Vagina (tissue), 2 donors: ENCODE measurements around the gene SLC8A2.

ENCODE experiments used
- POLR2A ChIP-seq, 2 donors: fragments of 450-650 bp; IDR thresholded peaks; one replicate each; pipeline ENCODE4 v1.6.1; 2017; ENCODE audit warnings: antibody characterized with exemption in 2 of 2, mild to moderate bottlenecking in 2 of 2, moderate library complexity in 2 of 2
- POLR2AphosphoS5 ChIP-seq, 2 donors: sonication (generic); formaldehyde crosslinking; IDR thresholded peaks; one replicate each; pipeline ENCODE4 v1.9.0; 2017; ENCODE audit warnings: antibody characterized with exemption in 2 of 2, mild to moderate bottlenecking in 2 of 2, low read depth in 1 of 2; ENCODE audit not compliant: insufficient read depth in 1 of 2
- TF ChIP-seq, protein P1 (sequence below), 3 experiments: fragments of 450-650 bp in 2 of 3; fragments of 200-600 bp in 1 of 3; sonication (generic) in 1 of 3; IDR thresholded peaks; one replicate each; pipeline ENCODE4 v1.5.1; 2017 to 2019; ENCODE audit warnings: antibody characterized with exemption in 3 of 3, mild to moderate bottlenecking in 2 of 3, moderate library complexity in 2 of 3

DNA sequence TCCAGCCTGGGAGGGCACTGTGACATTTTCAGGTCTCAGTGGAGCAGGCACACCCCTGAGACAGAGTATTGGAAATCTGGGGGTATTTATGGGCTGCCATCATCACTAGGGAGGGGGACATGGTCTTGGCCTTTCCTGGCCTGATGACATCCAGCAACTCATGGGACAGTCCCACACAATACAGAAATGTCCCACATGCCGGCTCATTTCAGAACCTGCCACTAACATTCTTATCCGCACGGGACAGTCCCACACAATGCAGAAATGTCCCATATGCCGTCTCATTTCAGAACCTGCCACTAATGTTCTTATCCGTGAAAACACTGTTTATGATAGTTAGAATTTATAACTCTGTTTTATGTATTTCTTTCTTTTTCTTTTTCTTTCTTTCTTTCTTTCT, 9.8 kb downstream of the SLC8A2 start:
- TF ChIP-seq, protein P1, sequence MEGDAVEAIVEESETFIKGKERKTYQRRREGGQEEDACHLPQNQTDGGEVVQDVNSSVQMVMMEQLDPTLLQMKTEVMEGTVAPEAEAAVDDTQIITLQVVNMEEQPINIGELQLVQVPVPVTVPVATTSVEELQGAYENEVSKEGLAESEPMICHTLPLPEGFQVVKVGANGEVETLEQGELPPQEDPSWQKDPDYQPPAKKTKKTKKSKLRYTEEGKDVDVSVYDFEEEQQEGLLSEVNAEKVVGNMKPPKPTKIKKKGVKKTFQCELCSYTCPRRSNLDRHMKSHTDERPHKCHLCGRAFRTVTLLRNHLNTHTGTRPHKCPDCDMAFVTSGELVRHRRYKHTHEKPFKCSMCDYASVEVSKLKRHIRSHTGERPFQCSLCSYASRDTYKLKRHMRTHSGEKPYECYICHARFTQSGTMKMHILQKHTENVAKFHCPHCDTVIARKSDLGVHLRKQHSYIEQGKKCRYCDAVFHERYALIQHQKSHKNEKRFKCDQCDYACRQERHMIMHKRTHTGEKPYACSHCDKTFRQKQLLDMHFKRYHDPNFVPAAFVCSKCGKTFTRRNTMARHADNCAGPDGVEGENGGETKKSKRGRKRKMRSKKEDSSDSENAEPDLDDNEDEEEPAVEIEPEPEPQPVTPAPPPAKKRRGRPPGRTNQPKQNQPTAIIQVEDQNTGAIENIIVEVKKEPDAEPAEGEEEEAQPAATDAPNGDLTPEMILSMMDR (IDR thresholded peaks at IDR 0.05): no peak
- TF ChIP-seq POLR2AphosphoS5 (IDR thresholded peaks at IDR 0.05; ENCODE audit: insufficient read depth in 1 of 2, low read depth in 1 of 2): no peak
- TF ChIP-seq POLR2A (IDR thresholded peaks at IDR 0.05): no peak
